Inflammatory macrophage (primary cell): ENCODE measurements around the gene ENDOG.
A peak's percentile ranks its signal among the peaks of the same experiment; 100 is the strongest.
"Not testable (repeated sequence)": the region's sequence is repeated elsewhere in the genome, so short reads cannot be mapped to it uniquely, and the experiment has no call there.

Source experiments
- DNase-seq, 2 donors: peaks; one replicate each; pipeline ENCODE4 v3.0.0-alpha.2; 2020 to 2022
- total RNA-seq, 18 experiments: gene quantifications; one replicate each; lab custom pipeline; 2026; ENCODE audit warnings: mixed read lengths in 6 of 18, inconsistent platforms in 2 of 18; lab: John Stamatoyannopoulos, UW

The ENDOG gene
- 1.6 to 14.9 (median 7.3) reads per million in 18 experiments for total RNA-seq

- peak; percentile 98 to 99 for DNase-seq
These were observed at the start of gene ENDOG for GRCh38 chr9:128818099-128818838. ENDOG (plus strand) TSS chr9:128818500; CDS start chr9:128818685, 185 bp downstream.

DNA sequence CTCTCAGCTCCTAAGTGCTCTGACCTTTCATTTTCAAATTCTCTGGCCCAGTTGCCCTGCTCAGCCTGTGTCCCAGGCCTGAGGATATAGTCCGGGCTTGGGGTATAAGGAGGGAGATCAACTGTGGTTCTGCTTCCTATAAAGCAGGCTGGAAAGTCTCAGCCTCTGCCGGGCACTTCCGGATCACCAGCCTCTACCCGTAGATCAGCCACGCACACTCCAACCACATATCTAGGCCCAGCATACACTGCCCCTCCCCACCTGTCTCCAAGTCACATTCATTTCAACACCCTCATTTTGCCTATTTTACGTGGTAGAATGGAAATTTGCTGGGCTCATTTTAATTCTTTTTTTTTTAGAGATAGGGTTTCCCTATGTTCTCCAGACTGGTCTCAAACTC is 49.7 kb upstream of the ENDOG start:
- no peak for DNase-seq

- no peak for DNase-seq
These were observed 47.8 kb upstream of the ENDOG start for GRCh38 chr9:128770286-128771030.

GRCh38 chr9:128771094-128771721 is 47.1 kb upstream of the ENDOG start:
- DNase-seq: peak in 1 of 2 donors; percentile 15

GRCh38 chr9:128771745-128772519 is 46.4 kb upstream of the ENDOG start, which contains the start of gene ZER1:
ZER1 (minus strand) TSS chr9:128771927; CDS start chr9:128755565, 16,362 bp downstream.
- peak; percentile 90 to 93 for DNase-seq

DNA sequence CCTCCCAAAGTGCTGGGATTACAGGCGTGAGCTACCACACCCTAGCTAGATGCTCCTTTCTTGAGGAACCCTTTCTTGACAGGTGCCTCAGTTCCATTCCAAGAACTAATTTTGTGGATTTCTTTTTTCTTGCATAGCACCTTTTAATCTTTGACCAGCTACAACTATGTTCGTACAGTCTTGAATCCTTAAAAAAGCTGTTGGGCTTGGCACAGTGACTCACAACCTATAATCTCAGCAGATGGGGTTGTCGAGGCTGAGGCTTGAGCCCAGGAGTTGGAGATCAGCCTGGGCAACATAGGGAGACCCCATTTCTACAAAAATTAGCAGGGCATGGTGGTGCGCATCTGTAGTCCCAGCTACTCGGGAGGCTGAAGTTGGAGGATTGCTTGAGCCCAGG is 45.3 kb upstream of the ENDOG start:
- no peak for DNase-seq

GRCh38 chr9:128774804-128775203 is 43.5 kb upstream of the ENDOG start:
- no peak for DNase-seq

GRCh38 chr9:128780093-128780492 is 38.2 kb upstream of the ENDOG start:
- not testable (repeated sequence) for DNase-seq

DNA sequence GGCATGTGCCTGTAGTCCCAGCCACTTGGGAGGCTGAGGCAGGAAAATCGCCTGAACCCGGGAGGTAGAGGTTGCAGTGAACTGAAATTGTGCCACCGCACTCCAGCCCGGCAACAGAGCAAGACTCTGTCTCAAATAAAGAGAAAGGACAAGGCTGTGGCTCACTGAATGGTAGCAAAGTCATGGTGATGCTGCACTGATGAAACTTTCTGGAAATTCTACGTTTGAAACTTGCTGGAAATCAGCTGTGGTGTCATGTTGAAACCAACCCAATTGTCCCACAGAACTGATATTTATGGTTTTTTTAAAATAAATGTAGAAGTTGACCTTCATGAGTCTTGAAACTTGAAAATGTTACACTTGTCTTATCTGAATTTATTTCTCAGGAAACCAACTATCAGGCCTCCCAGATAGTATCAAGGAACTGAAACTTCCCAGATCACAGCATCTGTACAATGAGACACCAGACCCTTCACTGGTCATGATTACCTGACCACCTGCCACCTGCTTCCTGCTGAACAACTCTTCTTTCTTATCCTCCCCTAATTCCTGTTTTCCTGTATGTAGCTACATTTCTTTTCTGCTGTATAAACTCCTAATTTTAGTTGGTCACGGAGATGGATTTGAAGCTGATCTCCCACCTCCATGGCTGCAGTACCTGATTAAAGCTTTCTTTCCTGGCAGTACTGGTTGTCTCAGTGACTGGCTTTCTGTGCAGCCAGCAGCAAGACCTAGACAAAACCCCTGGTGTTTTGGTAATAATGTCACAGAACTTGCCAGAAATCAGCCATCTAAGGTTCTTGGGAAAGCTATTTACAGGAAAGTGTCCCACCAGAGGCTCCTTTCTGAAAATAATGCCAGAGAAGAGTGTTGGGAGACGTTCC is 36.9 kb upstream of the ENDOG start:
- peak in 1 of 2 donors; percentile 14 for DNase-seq

DNA sequence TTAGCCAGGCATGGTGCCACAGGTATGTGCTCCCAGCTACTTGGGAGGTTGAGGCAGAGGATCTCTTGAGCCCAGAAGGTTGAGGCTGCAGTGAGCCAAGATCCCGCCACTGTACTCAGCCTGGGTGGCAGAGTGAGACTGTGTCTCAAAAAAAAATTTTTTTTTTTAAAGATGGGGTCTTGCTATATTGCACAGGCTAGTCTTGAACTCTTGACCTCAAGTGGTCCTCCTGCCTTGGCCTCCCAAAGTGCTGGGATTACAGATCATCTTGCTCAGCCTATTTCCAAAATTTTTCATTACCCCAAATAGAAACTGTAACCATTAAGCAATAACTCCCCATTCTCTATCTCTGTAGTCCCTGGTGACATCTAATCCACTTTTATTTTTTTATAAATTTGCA is 35.6 kb upstream of the ENDOG start:
- no peak for DNase-seq

GRCh38 chr9:128785427-128785826 is 32.9 kb upstream of the ENDOG start:
- DNase-seq: no peak

DNA sequence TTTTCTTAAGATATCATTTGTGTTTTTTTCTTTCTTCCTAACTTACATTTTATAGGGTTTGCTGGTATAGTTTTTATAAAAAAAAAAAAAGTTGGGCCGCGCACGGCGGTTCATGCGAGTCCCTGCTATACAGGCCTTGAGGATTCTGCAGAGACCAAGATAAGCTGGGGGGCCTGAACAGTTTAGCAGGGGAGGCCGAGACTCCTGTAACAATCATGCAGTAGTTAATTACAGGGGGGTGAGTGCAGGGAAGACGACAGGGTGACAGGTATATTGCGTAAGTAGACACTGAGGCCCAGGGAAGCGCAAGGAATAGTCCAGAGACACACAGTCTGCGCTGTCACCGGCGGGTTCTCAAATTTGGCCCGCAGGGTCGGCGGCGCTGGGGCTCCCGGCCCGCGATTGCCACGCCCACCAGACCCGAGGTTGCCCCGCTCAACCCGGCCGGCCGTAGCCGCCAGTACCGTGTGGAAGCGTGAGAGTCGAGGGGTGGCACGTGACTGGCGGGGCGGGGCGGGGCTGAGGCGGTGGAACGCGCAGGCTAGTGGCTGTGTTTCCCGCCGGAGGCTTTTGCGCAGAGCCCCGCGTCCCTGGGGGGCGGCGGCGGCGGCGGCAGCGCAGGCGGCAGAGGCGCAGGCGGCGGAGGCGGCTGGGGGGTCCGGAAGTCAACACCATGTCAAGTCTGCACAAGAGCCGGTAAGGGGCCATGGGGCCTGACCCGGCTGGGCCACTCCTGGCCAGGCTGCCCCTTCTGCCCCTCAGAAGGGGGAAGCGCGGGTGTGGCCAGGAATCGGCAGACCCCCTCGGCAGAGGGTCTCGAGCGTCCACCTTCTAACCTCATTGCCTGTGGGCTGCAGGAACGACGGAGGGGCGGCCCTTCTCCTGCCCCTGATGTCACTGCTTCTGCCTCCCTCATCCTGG is 31.4 kb upstream of the ENDOG start, which contains the start of gene TBC1D13:
TSS of gene TBC1D13 (plus strand) at position 573 of the 921 bp plus-strand sequence. CDS start at position 674, 101 bp downstream.
- peak; percentile 81 to 84 for DNase-seq

DNA sequence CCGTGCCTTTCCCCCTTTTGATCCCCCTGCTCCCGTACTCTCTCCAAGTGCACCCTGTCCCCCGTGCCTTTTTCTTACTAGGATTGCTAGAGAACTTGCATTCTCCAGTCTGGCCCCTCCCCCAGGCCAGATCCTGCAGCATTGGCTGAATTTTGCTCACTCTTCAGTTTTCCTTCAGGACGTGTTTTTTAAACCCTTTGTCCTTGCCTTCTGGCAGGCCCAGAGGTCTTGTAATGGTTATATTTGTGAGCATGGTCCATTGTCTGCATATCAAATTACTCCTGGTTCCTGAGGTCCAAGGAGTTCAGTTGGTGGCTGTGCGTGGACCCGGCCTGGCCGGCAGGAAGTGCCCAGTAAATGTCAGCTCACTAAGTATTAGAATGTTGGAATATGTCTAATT is 30.6 kb upstream of the ENDOG start:
- DNase-seq: peak in 1 of 2 donors; percentile 13

DNA sequence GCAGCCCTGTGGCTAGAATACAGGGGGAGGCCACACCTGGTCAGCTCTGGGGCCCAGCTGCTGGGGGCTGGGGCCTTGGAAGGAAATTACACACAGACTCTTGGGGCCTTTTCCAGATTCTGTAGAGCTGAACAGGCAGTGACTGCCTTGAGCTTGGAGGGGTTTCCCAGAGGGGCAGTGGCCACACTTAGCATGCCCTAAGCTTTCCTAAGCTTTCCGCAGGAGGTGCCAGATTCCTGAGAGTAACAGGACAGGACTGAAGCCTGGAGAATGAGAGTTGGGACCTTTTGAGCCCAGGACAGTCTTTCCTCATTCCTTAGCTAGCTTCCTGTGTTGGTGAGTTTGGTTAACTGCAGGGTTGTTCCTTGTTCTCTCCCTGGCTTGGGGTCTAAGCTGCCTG is 29.9 kb upstream of the ENDOG start:
- DNase-seq: no peak

DNA sequence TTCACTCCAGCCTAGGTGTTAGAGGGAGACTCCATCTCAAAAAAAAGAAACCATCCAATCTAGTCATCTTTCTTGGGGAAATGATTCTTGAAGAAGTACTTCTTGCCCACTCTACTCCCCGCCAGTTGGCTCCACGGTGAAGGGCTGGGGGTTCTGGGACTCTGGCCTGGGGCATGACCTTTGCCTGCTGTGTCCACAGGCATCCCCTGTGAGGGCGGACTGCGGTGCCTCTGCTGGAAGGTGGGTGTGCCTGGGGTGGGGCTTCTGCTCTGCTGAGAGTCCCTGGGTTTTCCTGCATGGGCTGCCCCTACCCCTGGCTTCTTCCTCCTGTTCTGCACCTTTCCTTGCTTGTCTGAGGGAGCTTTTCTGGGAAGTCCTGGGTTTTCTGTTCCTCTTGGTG is 27.8 kb upstream of the ENDOG start:
- no peak for DNase-seq

GRCh38 chr9:128792134-128792533 is 26.2 kb upstream of the ENDOG start:
- DNase-seq: no peak

DNA sequence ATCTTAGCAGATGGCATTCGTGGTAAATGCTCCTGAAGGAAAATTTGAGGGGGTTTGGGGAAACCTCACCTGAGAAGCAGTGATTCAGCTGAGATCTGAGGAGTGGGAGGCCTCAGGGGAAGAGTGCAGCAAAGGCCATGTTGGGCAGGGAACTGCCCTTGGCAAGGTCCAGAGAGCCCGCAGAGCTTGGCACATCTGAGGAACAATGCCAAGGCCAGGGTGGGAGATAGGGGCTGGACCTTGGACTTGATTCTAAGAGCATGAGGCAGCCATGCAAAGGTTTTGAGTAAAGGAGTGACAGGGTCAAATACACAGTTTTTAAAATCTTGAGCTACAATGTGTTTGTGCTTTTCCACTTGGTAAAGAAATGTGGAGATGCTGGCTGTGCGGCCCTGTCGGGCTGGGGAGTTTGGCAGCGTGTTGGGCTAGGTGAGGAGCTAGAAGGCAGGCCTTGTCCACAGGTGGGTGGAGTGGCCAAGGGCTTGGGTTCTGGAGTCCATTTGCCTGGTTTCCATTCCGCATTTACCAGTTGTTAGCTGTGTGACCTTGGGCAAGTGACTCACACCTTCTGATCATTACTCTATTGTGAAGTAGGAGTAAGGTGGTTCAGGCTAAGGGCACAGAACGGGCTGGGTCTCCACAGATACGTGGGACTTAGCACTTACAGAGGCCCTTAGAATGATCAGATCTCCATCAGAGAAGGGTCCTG is 25.2 kb upstream of the ENDOG start:
- DNase-seq: no peak

- DNase-seq: not testable (repeated sequence)
These were observed 23.3 kb upstream of the ENDOG start for GRCh38 chr9:128794961-128795360.

DNA sequence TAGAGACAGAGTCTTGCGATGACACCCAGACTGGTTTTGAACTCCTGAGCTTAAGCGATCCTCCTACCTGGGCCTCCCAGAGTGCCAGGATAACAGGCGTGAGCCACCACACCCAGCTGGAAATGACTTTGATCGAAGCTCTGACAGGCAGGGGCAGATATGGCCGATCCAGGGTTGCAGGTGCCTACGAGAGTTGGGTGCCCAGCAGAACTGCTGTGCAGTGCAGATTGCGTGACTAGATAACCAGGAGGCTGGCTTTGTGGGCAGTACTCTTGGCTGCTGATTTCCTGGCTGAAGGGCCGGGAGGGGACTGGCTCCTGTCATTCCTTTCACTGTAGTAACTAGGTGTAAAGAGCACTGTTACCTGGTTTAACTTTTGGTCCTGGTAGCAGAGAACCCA is 19.4 kb upstream of the ENDOG start:
- no peak for DNase-seq
